Stimulated activated CD4-positive, alpha-beta T cell treated with anti-CD3 and anti-CD28 coated beads, Interleukin-15, amount 100 ng/mL, for 1 hour (primary cell): ENCODE data around the gene PCNX2.

Experiments used
- DNase-seq, 2 donors: peaks; one replicate each; pipeline ENCODE4 v3.0.0-alpha.2; 2020; ENCODE audit warnings: low read depth in 1 of 2, low spot score in 1 of 2

PCNX2 gene

GRCh38 chr1:232965912-232966217, 329.7 kb downstream of the PCNX2 start:
- DNase-seq = no peak

- no peak for DNase-seq
These were observed 330.2 kb downstream of the PCNX2 start for GRCh38 chr1:232965124-232965911.

GRCh38 chr1:232964601-232965000, 330.9 kb downstream of the PCNX2 start:
- no peak for DNase-seq

GRCh38 chr1:232962761-232963745, 332.5 kb downstream of the PCNX2 start:
- DNase-seq = no peak

DNA sequence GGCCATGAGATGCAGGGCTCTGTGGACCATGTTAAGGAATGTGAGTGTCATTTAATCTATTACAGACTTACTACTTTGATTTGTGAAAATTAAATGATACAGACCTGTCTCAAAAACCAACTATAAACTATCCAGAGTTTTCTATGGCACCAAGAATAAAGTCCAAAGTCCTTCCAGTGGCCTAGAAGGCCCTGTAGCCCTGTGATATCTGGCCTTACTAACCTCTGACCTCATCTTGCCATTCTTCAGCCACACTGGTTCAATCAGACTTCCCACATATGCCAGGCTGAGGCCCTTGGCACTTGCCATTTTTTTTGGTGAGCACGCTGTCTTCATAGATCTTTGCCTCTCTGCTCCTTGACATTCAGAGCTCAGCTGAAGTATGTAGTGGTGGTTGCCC, 337.5 kb downstream of the PCNX2 start:
- DNase-seq = no peak

DNA sequence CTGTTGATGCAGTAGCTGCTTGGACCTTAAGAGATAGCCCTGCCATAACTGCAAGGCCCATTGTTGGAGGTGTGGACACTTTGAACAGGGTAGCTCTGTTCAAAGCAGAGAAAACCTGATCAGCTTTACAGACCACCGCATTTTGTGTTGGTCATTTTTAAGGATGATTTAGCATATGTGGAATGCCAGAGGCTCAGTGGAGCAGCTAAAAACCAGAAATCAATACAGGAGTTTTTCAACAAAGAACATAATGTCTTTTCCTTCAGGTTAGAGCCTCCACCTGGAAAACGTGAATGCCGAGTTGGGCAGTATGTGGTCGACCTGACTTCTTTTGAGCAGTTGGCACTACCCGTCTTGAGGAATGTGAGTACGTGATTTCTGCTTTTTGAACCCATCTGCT, 339.4 kb downstream of the PCNX2 start:
- no peak for DNase-seq

GRCh38 chr1:232954594-232955365, 340.7 kb downstream of the PCNX2 start:
- DNase-seq = no peak

- DNase-seq = no peak
These were observed 342.7 kb downstream of the PCNX2 start for GRCh38 chr1:232952514-232953499.

GRCh38 chr1:232951605-232952004, 343.9 kb downstream of the PCNX2 start:
- no peak for DNase-seq

DNA sequence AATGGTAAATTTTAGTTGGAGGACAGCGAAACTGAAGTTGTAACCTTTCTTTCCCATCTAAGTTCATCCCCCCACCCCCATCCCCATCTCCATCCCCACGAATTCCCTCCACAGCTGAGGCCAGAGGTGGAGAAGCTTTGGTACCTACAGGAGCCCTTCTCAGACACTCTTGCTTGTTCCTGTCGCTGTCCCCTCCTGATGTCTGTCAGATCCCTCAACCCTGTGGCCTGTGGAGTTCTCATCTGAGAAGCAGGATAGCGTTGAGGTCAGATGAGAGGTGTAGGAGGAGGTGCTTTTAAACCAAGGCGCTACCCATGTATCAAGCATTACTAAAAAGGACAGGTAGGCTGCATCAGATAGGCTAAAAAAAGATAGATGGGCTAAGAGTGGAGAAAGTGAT, 344.3 kb downstream of the PCNX2 start:
- no peak for DNase-seq

DNA sequence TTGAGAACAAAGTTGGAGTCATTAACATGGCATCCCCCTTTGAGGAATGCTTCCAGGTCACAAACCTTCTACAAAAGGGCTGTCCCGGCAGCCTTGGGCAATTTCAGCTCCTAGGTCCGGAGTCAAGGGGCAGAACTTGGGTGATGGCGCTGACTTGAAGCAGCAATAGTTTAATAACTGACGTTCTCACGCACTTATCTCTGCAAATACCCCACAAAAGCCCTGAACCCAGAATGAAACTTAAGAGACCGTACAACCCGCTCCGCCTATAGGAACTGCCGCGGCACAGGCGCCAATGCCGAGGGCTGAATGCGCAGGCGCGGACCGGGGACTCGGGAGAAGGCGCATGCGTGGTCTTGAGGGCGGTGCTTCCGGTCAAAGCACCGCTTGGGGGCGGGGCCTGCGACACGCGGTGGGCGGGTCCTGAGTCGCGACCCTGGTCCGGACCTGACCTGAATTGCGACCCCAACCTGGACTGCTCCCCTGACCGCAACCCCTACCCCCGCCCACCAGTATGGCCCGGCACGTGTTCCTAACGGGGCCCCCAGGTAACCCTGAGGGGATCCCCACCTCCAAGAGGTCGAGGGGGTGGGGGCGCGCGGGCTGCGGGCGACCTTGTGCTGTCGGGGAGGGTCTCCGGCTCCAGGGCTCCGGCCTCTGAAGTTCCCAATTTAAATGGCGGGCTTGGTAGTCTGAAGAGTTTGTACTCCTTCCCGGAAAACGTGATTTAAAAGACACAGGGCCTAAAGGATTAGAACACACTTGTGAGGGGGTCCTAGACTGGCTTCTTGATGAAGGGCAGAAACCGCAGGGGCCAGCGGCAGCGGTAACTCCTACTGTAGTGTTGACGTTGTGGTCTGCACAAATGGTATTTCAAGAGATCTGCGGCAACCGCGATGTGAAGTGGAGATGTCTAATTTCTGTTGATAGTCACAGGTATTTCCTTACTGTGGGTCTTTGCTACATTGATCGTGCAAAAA, 345.0 kb downstream of the PCNX2 start, which contains the start of gene NTPCR:
NTPCR (plus strand) TSS at position 415 of the 980 bp plus-strand sequence; CDS start at position 515, 100 bp downstream.
- DNase-seq = peak; percentile 94 to 96

- DNase-seq = no peak
These were observed 345.8 kb downstream of the PCNX2 start for GRCh38 chr1:232949636-232950196.

GRCh38 chr1:232944347-232944746, 351.2 kb downstream of the PCNX2 start:
- no peak for DNase-seq

DNA sequence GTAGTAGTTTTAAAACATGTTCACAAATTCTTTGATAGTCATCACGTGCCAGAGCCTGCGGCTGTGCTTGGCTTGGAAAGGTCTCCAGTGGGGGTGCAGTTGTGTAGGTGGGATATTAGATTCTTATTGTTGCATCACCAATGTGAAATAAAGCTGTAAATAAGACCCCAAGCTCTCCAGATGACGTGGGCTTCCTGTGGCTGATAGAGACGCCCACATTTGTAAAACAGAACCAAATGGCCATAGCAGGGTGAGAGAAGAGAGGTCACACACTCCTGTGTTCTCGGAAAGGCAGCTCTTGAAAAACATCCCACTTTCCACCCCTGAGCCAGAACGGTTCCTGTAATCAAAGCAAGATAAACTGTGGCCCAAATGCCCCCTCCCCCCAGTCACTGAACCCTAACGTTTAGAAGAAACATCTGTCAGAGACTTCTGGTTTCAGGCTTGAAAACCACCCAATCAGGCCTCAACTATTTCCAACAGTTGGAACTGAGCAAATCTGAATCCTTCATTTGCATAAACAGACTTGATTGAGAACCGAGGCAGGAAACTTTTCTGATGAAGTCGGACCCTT, 351.8 kb downstream of the PCNX2 start:
- DNase-seq = no peak

GRCh38 chr1:232942413-232943294, 352.9 kb downstream of the PCNX2 start:
- DNase-seq = no peak

DNA sequence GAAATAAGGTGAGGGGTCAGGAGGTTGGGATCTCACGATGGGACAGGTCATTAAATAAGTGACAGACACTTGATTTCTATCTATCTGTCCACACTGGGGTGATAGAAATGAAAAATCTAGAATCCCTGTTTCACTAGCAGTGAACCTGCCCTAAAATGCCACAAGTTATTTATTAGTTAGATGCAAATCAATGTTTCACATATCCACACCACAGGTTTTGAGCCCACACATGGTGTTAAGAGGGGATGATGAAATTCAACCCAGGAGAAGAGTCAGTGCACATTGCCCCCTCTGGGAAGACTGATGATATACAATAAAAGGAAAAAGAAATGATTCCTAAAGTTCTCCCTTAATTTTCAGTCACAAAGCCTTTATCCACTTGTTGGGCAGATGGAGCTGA, 355.3 kb downstream of the PCNX2 start:
- DNase-seq = no peak

- DNase-seq = no peak
These were observed 355.8 kb downstream of the PCNX2 start for GRCh38 chr1:232939748-232940147.
